ENCODE measurements around the gene ALG12. TPM values are rescaled to one million over a fixed set of nuclear protein-coding genes. Genes with fewer than 3 reads are reported as not detected.

The ALG12 gene
- total and polyA plus RNA-seq, 2 of the 4 experiments (the other 2 are of a cell fraction) = 7.2 to 10.9 TPM

DNA sequence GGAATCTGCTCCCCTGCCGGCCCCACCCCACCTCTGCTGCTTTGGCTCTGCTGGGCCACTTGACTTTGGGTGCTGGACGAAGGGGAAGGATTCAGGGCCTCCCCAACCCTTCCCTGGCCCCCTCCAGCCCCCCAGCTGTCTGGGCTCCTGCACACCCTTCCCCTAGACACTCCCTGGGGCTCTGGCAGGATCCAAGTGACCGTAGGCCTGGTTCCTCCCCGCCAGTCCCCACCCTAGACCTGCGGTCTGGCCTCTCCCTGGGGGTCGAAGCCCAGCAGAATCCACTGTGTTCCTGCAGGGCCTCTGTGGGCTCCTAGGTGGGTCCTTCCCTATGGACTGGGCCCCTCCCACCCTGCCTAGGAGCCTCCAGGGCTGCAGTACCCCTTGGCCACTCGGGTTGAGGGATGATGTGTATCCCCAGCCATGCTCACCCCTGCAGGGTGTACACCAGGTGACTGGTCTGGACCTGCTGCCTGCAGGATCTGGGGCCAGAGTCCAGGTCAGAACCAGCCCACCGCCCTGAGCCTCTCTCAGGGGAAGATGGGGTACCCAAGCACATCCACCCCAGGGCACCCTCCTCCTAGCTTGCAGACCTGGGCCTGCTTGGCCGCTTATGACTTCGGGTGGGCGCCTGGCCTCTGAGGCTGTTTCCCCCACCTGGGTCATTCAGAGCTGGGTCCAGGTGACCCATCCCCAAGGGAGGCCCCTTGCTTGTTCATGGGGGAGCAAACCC, 48.0 kb upstream of the ALG12 start:
- no peak overlapping the region for H3K18ac ChIP-seq (ENCODE audit: low read depth, low read length)
- H4K8ac ChIP-seq (ENCODE audit: low read depth in 2 of 2, low read length in 2 of 2) = no peak overlapping the region; a peak in 1 of 4 replicates
- peaks cover 7% of the 10 kb centered on the region for H3K9me1 ChIP-seq (ENCODE audit: insufficient read depth, low read length)
- POLR2A ChIA-PET (ENCODE audit: unreplicated experiment) = no interaction called here
- H2AK9ac ChIP-seq (replicated peaks; ENCODE audit: low read depth, low read length, poor library complexity) = peak overlapping the region; percentile 78
- DNase-seq (no peak), ATAC-seq (ENCODE audit: low read depth) (no peak)
- dilution Hi-C loops (cut with HindIII; ENCODE audit: low sequenced_read_pairs, unreplicated experiment) (no loop called here), in situ Hi-C loops (cut with MboI; ENCODE audit: low sequenced_read_pairs) (no loop called here), intact Hi-C loops (cut with micrococcal nuclease) (no loop called here)
- H3K4me2 ChIP-seq (ENCODE audit: low read depth, low read length) = peak overlapping the region; percentile 11; the same call in 1 of the 2 replicates
- no peak overlapping the region; the same call in 1 of the 2 replicates for H3K4ac ChIP-seq (ENCODE audit: low read depth, low read length)
- peaks cover 34% of the 10 kb centered on the region for H4K20me1 ChIP-seq (ENCODE audit: insufficient read depth, low read length)
- no peak overlapping the region for H4K91ac ChIP-seq (ENCODE audit: insufficient read depth, low read depth, low read length)
- no peak overlapping the region for H3K4me3 ChIP-seq (ENCODE audit: insufficient read depth, low read depth, low read length)
- H2BK5ac ChIP-seq (ENCODE audit: low read depth, low read length, poor library complexity, severe bottlenecking) = peak overlapping the region; percentile 22
- 0 out of 2 replicates have a peak overlapping the region, but pooled peaks have one; percentile 17 for H2AK5ac ChIP-seq (ENCODE audit: low read depth, low read length)
- no peak overlapping the region for H2BK20ac ChIP-seq (ENCODE audit: low read depth, low read length)
- no peak overlapping the region for H3K23ac ChIP-seq (ENCODE audit: low read depth, low read length)
- peaks cover 15 to 52% of the 10 kb centered on the region in 2 experiments for H3K79me1 ChIP-seq (ENCODE audit: low read depth in 1 of 2, low read length in 2 of 2)
- 0 out of 2 replicates have a peak overlapping the region, but pooled peaks have one; percentile 29 for H3K14ac ChIP-seq (replicated peaks; ENCODE audit: low read depth, low read length)
- CTCF ChIA-PET = interaction anchor here (0.5 kb wide), 1 partner anchor 47 kb away, joined by 3 read pairs; no protein-coding TSS in a partner anchor
- no peak overlapping the region for H2BK120ac ChIP-seq (ENCODE audit: low read depth, low read length)
- H3K36me3 ChIP-seq (ENCODE audit: control insufficient read depth, insufficient read depth, low read length) = peaks cover 30% of the 10 kb centered on the region
- peak overlapping the region; percentile 18; the same call in 1 of the 2 replicates for H3K9ac ChIP-seq (ENCODE audit: low read depth, low read length)
- TF ChIP-seq MXI1 (IDR thresholded peaks at IDR 0.05; ENCODE audit: borderline replicate concordance, low read depth, low read length) (no peak), POLR2A (IDR thresholded peaks at IDR 0.05; ENCODE audit: low read depth, low read length) (0 out of 2 replicates have a peak, but pooled peaks have one; percentile 10), NFE2L2 (IDR thresholded peaks at IDR 0.05; ENCODE audit: low read depth, low read length) (no peak)
- no peak overlapping the region for H2BK15ac ChIP-seq (ENCODE audit: low read depth, low read length)
- 96% methylated on average over 4 of the region's 11 CpGs; no CpG with 5 or more reads in 1 of the 2 experiments for WGBS, 2 experiments (ENCODE audit: extremely low coverage in 2 of 2, insufficient read length in 1 of 2)
- no peaks in the 10 kb centered on the region for H3K9me3 ChIP-seq (ENCODE audit: control insufficient read depth, insufficient read depth, low read length)
- peaks cover 40% of the 10 kb centered on the region for H3K4me1 ChIP-seq (ENCODE audit: control insufficient read depth, insufficient read depth, low read length)
- H2AFZ ChIP-seq (replicated peaks; ENCODE audit: low read length, poor library complexity) = no peak overlapping the region
- H3K56ac ChIP-seq (ENCODE audit: extremely low read depth, insufficient read depth, low read length) = no peak overlapping the region
- H3K27ac ChIP-seq (ENCODE audit: insufficient read depth, low read length) = peak overlapping the region; percentile 26
- no peaks in the 10 kb centered on the region for H3K27me3 ChIP-seq (ENCODE audit: control insufficient read depth, insufficient read depth, low read length)
- H4K5ac ChIP-seq (ENCODE audit: low read depth, low read length) = no peak overlapping the region
- BruUV-seq (replicated peaks) = no TSS peak

Data from IMR-90 (cell line).